ENCODE results near the gene CXXC5. TPM values are rescaled to one million over a fixed set of nuclear protein-coding genes. Genes with fewer than 3 reads are reported as not detected.

CXXC5 gene
- polyA plus RNA-seq, 10 donors, result 64.9 to 86.7 (median 77.1) TPM

Other genes starting within 250 kb of the CXXC5 start
- 10 to 100 TPM in 7 of 10 donors, 1 to 10 TPM in 3; 7.4 to 10.8 (median 10.3) TPM for gene SPATA24, start 244.3 kb upstream of the CXXC5 start, polyA plus RNA-seq (ENCODE audit: insufficient read length in 10 of 10)
- 10 to 100 TPM; 20.0 to 33.0 (median 25.7) TPM for gene DNAJC18, start 208.8 kb upstream of the CXXC5 start, polyA plus RNA-seq (ENCODE audit: insufficient read length in 10 of 10)
- 10 to 100 TPM; 28.8 to 40.9 (median 32.3) TPM for gene ECSCR, start 185.6 kb upstream of the CXXC5 start, polyA plus RNA-seq (ENCODE audit: insufficient read length in 10 of 10)
- gene SMIM33, start 177.3 kb upstream of the CXXC5 start, polyA plus RNA-seq (ENCODE audit: insufficient read length in 10 of 10), result not detected
- 10 to 100 TPM; 26.5 to 40.3 (median 30.2) TPM for gene STING1, start 165.6 kb upstream of the CXXC5 start, polyA plus RNA-seq (ENCODE audit: insufficient read length in 10 of 10)
- 100 to 1,000 TPM; 104 to 164 (median 120) TPM for gene UBE2D2, start 87.0 kb upstream of the CXXC5 start, polyA plus RNA-seq (ENCODE audit: insufficient read length in 10 of 10)
- gene PSD2, start 147.5 kb downstream of the CXXC5 start, polyA plus RNA-seq (ENCODE audit: insufficient read length in 10 of 10), result under 1 TPM; 0.16 to 0.46 (median 0.24) TPM